Epithelial cell of prostate (primary cell): ENCODE results near the gene LY6G5C.

Source experiments
- DNase-seq: peaks from one replicate; pipeline ENCODE4 v3.0.0-alpha.2; 2011; ENCODE audit warnings: low read depth, low spot score
- H3K27ac ChIP-seq: fragments of 450-650 bp; 2 replicates; pipeline ENCODE4 v1.5.1; 2017; ENCODE audit warnings: mild to moderate bottlenecking

The LY6G5C gene, protein sequence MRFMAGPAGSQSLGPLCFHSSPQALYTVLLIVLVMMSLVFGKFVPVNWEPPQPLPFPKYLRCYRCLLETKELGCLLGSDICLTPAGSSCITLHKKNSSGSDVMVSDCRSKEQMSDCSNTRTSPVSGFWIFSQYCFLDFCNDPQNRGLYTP

DNA sequence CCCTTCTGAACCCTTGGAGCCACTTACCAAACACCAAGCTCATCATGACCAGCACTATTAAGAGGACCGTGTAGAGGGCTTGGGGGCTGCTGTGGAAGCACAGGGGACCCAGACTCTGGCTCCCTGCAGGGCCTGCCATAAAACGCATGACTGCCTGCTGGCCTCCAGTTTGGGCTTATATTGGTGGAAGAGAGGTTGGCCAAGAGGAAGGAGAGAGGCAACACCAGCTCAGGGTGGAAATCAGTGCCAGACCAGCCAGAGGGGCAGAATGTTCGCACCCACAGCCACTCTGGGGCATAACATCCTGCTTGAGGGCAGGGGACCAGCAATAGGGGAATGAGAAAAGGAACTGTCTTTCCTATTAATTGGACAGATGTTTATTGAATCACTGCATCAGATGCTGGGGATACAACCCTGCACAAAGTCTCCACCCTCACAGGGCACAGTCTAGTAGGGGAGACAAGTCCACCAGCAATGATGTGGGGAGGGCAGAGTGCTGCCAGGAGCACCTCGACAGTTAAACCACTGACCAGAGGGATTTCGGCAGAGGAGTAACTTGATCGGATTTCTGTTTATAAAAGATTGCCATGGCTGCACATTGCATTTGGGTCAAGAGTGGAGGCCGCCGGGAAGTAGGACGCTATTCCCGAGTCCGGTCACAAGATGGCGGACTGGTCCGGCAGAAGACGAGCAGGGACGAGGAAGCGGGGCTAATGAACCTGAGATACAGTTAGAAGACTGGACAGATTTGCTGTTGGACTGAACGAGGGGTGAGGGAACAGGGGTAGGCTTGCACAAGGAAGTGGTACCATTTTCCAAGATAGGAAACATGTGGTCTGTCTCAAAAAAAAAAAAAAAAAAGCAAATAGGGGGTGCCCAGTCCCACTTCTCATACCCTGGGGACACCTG, at the start of gene LY6G5C:
Gene LY6G5C (minus strand): TSS at position 842 of the 909 bp plus-strand sequence. CDS start 694 bp downstream, at position 148.
- H3K27ac ChIP-seq: peak within 1 kb of the TSS; percentile 40
- DNase-seq: no peak

DNA sequence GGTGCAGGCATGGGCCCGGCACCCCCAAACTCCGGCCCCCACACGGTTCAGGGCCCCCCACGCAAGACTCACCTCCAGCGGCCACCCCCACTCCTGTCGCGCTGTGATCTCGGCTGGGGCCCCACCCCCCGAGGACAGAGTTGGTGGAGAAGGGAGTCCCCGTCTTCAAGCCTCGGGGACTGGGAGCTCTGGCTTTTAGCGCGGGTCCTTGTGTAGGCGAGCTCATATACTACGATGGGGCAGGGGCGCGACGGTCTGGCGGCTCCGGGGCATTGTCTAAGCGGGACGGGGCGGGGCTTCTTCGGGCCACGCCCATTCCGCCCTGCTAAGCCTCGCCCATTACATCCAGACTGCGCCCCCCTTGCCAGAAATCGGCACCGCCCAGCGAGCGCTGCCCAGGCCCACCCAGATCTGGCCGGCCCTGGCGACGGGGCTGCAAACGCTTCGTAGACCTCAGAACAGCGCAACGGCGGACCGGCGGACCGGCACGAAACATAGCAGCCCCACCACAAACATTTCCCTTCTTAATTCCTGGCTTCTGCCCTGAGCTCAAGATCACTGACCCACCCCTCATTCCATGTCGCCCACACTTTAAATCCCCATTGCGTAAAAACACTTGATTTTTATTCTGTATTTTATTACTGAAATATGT, 49.2 kb upstream of the LY6G5C start:
- DNase-seq: no peak
- H3K27ac ChIP-seq: peak overlapping the region; percentile 67

DNA sequence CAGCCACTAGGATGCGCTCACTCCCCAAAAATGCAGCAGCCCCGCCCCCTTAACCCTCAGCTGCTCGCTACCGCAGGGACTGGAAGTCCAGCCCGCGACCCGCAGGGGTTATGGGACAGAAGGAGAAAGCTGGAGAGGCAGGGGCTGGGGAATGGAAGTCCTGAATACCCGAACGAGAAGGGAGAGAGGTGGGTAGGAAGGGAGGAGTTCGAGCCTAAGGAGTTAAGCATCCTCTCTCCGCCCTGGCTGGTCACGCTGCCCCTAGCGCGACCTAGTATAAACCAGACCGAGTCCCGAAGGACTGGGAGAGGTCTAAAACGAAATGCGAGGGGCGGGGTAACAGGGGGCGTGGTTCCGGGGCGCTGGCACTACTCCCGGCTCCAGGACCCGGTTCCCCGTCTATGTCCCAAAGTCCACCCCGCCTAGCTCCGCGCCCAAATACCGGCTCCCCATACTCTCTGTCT, 48.7 kb upstream of the LY6G5C start:
- DNase-seq: no peak
- H3K27ac ChIP-seq: peak overlapping the region; percentile 67

DNA sequence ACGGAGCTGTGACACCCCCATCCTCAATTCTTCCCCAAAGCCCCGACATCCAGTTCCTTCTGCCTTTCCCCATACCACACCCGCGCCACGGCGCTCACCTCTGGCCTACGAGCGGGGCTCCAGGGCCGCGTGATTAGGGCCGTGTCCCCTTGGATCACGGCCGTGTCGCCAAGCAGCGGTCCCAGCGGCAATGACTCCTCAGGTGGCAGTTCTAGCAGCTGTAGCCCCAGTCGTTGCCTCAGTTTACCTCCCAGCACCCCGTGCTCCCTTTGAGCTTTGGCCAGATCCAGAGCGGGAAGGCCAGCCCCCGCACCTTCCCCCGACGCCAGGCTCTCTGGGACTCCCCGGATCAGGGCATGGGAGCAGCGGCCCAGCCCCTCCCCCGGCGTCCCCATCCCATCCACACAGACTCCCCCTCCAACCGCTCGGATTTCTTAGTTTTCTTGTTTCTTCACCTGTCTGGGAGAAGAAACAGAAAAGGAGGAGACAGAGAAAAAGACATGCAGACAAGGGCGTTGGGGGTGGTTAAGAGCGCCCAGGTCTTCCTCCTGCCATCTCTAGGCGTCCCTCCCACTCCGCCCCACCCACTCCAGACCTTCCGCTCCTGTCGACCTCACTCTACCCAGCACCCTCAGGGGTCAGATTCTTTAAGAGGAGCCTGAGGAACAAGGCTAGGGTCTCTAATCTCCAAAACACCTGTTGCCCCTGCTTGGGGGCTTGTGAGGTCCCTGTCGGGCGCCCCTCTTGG, 48.1 kb upstream of the LY6G5C start, which contains the start of gene DDAH2:
Gene DDAH2 (minus strand): TSS at position 533 of the 748 bp plus-strand sequence. CDS start 138 bp downstream, at position 395.
- no peak for DNase-seq

DNA sequence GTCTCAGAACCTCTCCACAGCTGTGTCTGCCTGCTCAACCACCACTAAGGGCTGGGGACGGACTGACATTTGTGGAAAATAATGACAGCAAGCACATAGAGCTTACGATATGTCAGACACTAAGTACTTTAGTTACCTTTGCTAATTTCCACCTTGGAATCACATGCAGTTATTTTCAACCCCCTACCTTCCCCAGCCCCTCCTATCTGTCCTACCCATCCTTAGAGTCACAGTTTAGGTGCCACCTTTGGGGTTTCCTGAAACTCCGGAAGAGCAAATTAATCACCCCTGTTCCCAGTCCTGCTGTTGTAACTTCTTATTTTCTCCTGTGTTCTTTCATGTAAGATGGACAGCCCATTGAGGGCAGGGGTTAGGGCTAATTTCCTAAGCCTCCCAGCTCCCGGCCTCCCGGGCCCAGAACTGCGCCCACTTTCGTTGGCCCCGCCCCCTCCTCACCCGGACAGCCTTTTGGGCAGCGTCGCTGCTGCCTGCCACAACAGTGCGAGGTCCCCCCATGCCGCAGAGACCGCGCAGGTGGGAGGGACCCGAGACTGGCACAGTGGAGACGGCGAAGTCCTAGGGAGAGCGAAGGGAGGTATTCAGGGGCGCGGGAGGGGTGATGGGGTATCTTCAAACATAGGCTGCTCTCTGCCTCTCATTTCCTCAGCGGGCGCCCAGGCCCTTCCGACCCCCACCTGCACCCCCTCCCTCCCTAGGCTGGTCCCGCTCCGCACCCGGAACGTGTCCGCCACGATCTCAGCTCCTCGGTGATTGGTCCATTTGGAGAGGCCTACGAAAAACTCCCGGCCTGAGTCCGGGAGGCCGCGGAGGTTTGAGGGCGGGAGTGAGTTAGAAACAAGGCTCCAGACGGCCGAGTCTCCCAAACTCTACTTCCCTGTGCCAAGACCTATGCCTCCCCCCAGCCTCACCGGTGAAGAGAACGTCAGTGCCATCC, 47.1 kb upstream of the LY6G5C start:
- no peak for DNase-seq
- H3K27ac ChIP-seq: no peak overlapping the region

More for the DNA sequence above, 48.1 kb upstream of the LY6G5C start, which contains the start of gene DDAH2:
- peak within 1 kb of the TSS; percentile 67 for H3K27ac ChIP-seq

DNA sequence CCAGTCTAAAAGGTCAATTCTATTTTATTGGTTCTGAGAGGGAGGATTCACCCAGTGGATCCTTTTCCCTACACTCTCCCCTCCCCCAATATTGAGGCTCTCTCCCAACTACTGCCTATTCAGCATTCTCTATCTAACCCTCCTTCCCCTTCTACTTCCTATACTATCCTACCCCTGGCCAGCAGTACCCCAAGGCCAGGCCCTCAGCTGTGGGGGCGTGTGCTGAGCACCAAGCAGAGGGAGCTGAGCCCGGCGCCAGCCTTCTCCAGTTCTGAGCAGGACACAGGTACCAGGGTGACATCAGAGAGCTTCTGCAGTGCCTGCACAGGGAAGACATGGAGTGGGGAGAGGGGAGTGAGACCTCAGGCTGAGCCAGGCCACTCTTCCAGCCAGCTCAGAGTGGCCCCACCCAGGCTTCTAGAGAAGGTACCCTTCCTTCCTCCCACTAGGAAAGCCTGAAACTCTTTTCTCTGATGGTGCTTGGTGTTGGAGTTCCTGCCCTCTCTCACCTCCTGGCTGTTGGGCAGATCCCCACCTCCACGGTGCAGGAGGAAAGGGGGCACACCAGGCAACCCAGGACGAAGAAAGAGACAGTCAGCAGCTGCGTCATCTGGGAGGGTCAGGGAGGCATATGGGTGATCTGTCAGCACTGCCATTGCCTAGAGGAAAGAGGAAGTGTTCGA, 46.3 kb upstream of the LY6G5C start:
- no peak overlapping the region for H3K27ac ChIP-seq
- DNase-seq: no peak

DNA sequence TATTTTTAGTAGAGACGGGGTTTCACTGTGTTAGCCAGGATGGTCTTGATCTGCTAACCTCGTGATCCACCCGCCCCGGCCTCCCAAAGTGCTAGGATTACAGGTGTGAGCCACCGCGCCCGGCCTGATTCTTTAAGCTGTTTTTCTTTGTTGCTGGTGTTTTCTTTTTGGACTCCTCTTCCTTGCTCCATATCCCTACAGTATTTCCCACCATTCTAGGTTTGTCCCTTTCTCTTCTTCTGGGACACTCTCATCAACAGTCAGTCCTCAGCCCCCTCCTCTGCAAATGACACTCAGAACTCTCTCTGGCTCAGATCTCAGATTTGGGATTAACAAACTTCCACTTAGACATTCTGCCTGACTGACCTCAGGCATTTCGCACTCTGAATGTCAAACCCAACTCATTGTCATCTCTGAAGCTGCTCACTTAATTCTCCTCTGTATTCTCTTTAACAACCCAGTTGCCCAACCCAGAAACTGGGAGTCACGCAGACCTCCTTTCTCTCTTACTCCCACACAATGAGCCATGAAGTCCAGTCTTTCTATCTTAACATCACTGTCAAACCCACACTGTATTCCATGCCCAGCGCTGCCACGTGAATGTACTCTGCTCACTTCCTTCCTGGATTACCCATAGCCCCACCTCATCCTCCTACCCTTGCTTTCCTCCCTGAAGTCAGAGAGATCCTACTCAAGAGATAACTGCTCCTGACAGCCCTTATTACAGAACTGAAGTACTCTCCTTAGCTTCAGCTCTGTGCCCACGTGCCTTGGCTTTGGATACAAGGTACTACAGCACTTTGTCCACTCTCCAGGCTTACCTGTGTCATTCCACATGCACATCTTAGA, 44.9 kb upstream of the LY6G5C start:
- no peak for DNase-seq
- no peak overlapping the region for H3K27ac ChIP-seq

DNA sequence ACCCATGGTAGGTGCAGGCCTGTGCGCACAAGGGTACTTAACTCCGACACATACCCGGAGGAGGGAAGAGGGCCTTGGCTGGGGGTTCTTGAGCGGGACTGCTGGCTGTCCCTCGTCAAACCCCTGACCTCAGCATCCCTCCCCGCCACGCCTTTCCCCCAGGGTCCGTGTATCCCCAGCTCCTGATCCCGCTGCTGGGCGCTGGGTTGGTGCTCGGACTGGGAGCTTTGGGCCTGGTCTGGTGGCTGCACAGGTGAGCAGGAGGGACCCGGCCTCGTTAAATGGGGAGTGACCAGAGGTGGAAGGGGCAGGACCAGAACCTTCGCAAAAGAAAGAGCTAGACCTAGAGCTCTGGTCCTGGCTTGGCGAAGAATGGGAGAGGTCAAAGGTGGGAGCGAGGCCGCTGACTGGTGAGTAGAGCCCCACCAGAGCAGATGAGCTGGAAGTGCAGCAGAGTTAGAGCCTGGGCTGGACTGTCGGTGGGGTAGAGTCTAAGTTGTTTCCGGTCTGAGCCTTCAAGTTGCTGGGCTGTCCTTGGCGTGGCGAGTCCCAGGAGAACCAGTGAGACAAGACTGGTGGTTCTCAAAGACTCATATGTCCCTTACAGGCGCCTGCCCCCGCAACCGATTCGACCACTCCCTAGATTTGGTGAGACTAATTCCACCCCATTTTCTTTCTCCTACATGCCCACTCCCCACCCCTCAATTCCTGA, 43.3 kb upstream of the LY6G5C start:
- DNase-seq: no peak

DNA sequence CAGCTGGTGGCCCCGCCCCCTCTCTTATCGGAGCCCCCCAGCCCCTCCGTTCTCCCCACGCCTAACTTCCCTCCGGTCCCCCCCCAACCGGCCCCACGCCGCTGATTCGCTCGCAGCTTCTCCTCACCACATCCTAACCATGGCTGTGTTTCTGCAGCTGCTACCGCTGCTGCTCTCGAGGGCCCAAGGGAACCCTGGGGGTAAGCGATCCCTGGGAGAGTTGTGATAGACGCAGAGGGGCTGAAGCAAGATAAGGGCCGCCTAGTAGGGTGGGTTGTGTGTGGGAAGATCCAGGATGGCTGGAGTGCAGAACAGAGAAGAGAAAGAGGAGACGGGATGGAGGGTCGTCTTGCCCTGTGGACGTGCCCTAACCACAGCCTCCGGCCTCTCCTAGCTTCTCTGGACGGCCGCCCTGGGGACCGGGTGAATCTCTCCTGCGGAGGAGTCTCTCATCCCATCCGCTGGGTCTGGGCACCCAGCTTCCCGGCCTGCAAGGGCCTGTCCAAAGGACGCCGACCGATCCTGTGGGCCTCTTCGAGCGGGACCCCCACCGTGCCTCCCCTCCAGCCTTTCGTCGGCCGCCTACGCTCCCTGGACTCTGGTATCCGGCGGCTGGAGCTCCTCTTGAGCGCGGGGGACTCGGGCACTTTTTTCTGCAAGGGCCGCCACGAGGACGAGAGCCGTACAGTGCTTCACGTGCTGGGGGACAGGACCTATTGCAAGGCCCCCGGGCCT, 42.5 kb upstream of the LY6G5C start, which contains the start of gene MPIG6B:
Gene MPIG6B (plus strand): TSS at position 129 of the 735 bp plus-strand sequence. CDS start 11 bp downstream, at position 140.
- DNase-seq: no peak
- no peak within 1 kb of the TSS for H3K27ac ChIP-seq

More for the DNA sequence above, 43.3 kb upstream of the LY6G5C start:
- H3K27ac ChIP-seq: no peak overlapping the region

DNA sequence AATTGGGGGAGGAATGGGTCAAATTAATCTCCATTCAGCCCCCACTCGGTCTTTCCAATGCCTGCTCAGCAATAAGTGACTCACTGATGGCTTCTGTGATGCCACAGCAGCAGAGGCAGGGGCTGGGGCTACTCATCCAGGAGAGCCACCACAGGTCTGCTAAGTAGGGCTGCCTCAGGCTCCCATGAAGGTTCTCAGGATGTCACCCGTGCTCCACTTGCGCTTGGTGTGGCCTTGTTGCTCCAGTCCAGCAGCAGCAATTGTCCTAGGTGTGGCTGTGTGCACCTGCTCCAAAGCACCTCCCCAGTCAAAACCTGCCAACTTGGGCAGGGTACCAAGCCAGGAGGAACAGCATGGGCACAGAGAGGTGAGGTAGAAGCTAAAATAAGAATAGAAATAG, 41.3 kb upstream of the LY6G5C start:
- H3K27ac ChIP-seq: no peak overlapping the region
- DNase-seq: no peak

DNA sequence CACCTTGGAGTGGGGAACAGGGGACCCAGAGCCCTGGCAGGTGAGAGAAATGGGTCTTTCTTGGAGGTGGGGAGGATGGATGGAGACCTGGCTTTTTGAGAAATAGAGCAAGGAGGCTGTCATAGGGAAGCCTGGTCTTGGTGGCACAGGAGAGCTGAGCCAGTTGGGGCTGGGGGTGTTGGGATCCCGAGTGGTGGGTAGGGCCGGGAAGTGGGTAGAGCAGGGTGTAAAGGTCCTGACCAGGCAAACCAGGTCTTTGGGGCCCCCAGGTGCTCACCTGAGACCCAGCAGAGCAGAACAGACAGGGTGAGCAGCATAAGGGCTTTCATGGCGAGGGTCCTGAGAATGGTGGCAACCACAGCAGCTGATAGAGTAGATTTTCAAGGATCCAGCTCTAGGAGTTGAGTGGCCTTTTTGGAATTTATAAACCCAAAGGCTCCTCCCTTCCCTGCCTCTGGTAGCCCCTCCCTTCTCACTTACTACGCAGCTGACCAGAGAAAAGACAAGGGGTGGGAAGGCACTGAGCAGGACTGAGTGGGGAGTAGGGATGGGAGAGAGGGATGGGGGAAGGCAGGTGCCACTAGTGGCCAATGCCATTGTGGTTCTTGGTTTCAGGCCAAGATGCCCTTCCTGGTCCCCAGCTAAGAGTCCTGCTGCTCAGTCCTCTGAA, 40.6 kb upstream of the LY6G5C start, which contains the start of gene LY6G6C:
Gene LY6G6C (minus strand): TSS at position 396 of the 670 bp plus-strand sequence. CDS start 67 bp downstream, at position 329.
- DNase-seq: no peak
- H3K27ac ChIP-seq: peak within 1 kb of the TSS; percentile 68

DNA sequence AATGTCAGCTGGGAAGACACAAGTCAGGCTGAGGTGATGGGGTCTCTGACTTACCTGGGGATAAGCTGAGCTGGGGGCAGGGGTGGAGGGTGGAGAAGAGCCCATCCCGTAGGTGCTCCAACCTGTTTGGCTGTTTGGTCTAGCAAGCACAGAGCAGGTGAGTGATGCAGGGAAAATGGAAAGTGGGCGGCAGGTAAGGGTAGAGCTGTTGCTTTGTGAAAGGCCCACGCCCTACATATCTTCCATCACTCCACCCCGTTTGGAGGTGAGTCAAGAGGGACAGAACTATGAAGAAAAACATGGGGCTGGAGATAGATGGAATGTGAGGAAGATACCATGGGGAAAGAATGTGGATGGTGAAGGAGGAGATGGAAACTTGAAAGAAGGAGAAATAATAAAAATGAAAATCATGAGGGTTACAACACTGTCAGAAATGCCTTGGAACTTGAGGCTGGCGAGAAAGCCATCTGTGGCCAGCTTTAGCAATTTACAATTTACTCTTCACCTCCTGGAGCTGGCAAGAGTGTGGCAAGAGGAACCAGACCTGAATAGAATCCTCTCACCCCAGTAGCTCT, 39.4 kb upstream of the LY6G5C start:
- H3K27ac ChIP-seq: peak overlapping the region; percentile 68
- DNase-seq: no peak

DNA sequence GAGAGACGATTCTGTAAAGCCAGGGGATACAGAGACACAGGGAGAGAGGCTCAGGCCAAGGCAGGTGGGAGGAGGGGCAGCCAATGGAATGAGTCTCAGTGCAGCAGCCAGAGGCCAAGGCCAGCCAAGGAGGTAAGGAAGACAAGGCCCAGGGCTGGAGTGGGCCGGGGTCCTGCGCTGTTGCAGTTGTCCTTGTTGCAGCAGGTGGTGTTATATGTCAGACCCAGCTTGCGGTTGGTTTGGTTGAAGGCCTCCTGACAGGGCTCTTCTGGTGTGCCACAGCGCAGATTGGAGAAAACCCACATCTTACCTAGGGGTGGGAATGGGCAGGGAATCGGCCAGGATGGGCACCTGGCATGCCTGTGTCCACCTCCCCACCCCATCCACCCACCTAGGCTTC, 38.1 kb upstream of the LY6G5C start:
- peak overlapping the region; percentile 68 for H3K27ac ChIP-seq

DNA sequence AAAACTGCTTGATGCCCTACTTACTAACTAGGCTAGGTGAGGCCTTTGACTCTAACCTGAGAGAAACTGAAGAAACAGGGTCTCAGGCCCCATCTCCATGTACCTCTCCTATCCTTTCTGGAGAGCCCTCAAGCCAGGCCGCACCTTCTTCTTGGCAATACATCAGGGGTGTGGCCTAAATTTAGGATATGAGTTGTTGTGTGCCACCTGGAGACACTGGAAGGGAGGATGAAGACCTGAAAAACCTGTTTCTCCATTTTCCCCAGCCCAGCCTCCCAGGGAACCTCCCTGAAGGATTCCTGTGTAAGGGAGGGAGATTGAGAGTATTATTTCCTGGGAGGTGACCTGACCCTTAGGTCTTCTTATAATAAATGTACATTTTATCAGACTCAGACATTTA, 37.4 kb upstream of the LY6G5C start:
- no peak for DNase-seq
- peak overlapping the region; percentile 68 for H3K27ac ChIP-seq

More for the DNA sequence above, 38.1 kb upstream of the LY6G5C start:
- no peak for DNase-seq
